Measurements from ENCODE around the gene SLC15A2.
"Not testable (repeated sequence)": the region's sequence is repeated elsewhere in the genome, so short reads cannot be mapped to it uniquely, and the experiment has no call there.

SLC15A2 gene, protein sequence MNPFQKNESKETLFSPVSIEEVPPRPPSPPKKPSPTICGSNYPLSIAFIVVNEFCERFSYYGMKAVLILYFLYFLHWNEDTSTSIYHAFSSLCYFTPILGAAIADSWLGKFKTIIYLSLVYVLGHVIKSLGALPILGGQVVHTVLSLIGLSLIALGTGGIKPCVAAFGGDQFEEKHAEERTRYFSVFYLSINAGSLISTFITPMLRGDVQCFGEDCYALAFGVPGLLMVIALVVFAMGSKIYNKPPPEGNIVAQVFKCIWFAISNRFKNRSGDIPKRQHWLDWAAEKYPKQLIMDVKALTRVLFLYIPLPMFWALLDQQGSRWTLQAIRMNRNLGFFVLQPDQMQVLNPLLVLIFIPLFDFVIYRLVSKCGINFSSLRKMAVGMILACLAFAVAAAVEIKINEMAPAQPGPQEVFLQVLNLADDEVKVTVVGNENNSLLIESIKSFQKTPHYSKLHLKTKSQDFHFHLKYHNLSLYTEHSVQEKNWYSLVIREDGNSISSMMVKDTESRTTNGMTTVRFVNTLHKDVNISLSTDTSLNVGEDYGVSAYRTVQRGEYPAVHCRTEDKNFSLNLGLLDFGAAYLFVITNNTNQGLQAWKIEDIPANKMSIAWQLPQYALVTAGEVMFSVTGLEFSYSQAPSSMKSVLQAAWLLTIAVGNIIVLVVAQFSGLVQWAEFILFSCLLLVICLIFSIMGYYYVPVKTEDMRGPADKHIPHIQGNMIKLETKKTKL

DNA sequence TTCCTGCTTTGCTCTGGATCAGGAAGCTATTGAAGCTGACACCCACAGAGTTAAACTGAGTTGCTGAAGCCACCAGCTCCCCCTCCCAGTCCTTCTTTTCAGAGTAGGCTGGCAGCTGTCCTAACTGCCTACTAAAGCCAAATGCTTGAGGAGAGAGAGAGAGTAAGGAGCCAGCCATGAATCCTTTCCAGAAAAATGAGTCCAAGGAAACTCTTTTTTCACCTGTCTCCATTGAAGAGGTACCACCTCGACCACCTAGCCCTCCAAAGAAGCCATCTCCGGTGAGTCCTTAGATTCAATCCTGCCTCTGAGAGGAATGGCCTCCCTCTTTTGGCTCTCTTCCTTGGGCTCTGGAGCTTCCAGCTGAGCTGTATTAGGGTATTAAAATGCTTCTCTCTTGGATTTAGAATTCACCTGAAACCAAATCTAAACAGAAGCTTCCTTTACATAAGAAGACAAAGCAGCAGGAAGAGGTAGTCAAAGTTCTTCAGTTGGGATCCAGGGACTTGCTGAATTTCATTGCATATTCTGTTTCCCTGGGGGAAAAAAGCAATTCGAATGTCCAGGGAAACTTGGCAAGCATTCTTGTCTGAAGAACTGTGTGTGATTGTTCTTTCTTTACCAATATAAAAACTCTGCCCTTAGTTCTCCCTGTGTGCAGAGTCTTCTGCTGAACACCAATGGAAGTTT is at the start of gene SLC15A2:
Gene SLC15A2, plus strand, starts transcription at position 101 of the 690 bp plus-strand sequence. Its CDS starts 76 bp downstream, at position 177.
- FAIRE-seq, result no peak

DNA sequence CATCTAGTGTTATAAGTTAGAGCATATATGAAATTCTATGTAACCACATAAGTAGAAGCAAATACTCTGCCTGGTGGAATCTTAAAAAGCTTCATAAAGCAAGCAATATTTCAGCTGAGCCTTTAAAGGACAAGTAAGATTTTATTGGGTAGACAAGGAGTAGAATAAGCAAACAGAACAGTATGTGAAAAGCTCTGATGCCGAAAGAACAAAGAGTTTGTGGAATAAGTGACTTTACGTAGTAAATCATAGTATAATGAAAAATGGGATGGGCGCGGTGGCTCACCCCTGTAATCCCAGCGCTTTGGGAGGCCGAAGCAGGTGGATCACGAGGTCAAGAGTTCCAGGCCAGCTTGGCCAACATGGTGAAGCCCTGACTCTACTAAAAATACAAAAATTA is 49.3 kb upstream of the SLC15A2 start:
- no peak for FAIRE-seq

DNA sequence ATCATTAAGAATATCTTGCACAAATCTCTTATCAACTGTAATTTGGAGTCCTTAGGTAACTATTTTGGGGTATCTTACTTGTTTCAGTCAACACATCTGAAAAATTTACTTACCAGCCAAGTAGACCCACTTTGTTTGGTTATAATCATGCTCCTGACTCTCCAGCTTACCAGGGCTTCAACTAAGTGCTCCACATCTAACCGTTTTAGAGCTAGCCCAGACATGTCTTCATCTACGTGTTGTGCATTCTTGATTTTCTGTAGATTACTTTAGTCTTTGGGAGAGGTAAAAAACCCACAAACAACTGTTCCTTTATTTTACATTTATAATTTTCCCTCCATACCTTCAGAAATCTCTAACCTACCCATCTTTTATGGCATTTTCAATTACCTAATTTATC is 41.9 kb upstream of the SLC15A2 start:
- no peak for FAIRE-seq

DNA sequence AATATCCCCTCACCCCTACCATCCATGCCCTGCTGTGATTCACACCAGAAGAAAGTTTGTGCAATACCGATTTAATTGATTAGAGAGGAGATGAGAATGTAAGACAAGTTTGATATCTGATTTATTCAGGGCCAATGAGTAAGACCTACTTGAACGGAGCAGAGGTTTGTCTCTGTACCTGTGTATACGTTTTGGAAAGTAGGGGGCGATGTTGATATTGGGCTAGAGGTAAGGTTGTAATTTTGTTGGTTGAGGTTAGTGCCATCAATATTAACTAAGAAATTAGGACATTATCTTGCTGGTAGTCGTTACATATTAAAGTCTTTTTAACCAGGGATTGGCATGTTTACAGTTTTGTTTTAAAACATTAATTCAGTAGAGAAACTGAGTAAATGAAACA is 38.6 kb upstream of the SLC15A2 start:
- peak; percentile 17 for FAIRE-seq

DNA sequence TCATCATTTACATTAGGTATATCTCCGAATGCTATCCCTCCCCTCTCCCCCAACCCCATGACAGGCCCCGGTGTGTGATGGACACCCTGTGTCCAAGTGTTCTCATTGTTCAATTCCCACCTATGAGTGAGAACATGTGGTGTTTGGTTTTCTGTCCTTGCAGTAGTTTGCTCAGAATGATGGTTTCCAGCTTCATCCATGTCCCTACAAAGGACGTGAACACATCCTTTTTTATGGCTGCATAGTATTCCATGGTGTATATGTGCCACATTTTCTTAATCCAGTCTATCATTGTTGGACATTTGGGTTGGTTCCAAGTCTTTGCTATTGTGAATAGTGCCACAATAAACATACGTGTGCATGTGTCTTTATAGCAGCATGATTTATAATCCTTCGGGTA is 36.4 kb upstream of the SLC15A2 start:
- FAIRE-seq, result not testable (repeated sequence)

DNA sequence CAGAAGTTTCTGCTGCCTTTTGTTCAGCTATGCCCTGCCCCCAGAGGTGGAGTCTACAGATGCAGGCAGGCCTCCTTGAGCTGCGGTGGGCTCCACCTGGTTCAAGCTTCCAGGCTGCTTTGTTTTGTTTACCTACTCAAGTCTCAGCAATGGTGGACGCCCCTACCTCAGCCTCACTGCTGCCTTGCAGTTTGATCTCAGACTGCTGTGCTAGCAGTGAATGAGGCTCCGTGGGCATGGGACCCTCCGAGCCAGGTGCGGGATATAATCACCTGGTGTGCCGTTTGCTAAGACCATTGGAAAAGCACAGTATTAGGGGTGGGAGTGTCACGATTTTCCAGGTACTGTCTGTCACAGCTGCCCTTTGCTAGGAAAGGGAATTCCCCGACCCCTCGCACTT is 31.0 kb upstream of the SLC15A2 start:
- FAIRE-seq, result not testable (repeated sequence)

DNA sequence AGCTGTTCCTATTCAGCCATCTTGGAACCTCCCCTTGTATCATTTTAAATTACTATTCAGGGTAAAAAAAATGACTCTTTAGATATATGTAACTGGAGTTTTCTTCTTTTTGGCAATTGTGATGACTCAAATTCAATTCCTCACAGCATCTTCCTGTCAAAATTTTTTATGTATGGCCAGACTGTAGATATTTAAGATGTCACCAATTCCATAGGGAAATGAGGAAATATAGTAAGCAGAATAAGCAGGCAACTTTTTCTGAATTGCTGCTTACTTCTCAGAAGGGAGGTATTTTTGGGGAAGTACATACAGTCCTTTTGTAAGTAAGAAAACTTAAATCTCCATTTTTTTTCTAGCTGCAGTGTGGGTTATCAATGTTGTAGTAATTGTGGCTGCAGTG is 30.4 kb upstream of the SLC15A2 start:
- no peak for FAIRE-seq

- no peak for FAIRE-seq
Observed at GRCh38 chr3:121869736-121870135, 24.5 kb upstream of the SLC15A2 start.

DNA sequence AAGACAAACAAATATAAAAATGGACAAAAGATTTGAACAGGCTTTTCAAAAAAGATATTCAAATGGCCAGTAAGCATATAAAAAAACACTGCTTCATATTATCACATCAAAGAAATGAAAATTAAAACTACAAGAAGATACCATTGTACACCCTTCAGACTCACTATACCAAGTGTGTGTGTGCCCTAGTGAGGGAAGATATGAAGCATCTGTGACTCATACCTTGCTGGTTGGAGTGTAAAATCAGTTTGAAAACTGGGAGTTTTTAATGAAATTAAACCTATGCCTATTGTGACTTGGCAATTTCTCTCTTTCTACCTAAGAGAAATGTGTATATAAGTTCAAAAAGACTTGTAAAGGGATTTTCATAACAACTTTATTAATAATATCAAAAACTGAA is 23.5 kb upstream of the SLC15A2 start:
- FAIRE-seq, result no peak

DNA sequence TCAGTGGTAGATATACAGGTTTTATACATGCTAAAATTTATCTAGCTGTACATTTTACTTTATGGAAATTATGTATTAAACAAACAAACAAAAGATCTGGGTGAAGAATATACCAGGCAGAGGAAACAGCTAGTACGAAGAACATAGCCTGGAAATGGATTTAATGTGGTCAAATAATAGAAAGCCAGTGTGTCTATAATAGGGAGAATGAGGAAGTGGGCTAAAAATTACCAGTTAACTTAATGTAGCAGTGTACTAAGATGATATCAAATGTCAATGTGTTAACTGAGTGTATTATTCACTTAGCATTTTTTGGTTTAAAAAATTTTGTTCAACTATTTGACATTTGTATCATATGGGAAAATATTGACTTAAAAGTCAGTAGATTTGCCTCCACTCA is 22.8 kb upstream of the SLC15A2 start:
- no peak for FAIRE-seq

- FAIRE-seq, result peak; percentile 37
Observed at GRCh38 chr3:121878411-121878810, 15.8 kb upstream of the SLC15A2 start.

- peak; percentile 34 for FAIRE-seq
Observed at GRCh38 chr3:121883507-121883906, 10.7 kb upstream of the SLC15A2 start.

- FAIRE-seq, result no peak
Observed at GRCh38 chr3:121885386-121885785, 8.8 kb upstream of the SLC15A2 start.

- FAIRE-seq, result no peak
Observed at GRCh38 chr3:121895121-121895520, 920 bp downstream of the SLC15A2 start.

- FAIRE-seq, result no peak
Observed at GRCh38 chr3:121895736-121896135, 1.5 kb downstream of the SLC15A2 start.

DNA sequence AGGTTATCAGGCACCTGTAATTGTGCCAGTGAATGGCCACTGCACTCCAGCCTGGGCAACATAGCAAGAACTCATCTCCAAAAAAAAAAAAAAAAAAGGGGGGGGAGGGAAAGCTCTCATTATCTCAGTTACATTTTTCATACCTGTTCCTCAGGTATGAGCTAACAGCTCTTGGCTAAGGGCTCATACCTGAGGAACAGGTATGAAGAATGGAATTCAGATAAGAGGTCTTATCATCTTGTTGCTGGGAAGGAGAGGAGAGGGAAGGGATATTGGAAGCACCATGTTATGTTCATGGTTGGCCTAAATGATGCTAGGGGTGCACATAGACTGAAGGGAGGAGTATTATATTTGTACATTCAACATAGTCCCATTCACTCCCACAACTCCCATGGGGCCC is 2.6 kb downstream of the SLC15A2 start:
- FAIRE-seq, result no peak

- no peak for FAIRE-seq
Observed at GRCh38 chr3:121897296-121897695, 3.1 kb downstream of the SLC15A2 start.

GRCh38 chr3:121913305-121913990 is 19.2 kb downstream of the SLC15A2 start:
- FAIRE-seq, result no peak

DNA sequence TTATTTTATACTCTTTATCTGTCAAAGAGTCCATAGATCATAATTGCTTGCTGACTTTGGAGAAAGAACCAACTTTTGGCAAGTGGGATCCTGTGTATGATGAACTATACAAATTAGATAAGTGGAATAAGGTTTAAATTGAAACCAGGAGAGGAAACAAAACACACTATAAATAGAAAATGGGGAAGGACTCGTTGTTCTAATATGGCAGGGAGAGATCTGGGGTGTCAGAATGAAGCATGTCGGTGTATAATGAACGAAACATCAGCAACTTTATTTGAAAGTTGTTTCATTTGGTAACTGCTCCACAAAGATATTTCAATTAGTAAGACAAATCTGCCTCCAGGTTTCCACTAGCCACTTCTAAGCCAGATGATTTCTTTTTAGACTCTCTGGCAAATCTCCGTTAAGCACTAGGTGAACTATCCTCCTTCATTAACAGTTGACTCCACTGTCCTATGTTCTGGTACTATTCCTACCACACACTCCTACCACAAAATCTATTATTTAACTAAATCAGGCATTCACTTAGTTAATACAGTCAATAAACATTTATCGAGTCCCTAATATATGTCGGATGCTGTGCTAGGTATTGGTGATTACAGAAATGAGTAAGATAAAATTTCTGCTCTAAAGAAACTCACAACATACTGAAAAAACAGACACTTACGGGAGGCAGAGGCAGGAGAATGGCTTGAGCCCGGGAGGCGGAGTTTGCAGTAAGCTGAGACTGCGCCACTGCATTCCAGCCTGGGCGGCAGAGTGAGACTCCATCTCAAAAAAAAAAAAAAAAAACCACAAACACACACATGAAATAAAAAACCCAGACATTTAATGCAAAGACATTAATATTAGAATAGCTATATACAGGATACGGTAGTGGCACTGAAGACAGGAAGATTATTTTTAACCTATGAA is 20.1 kb downstream of the SLC15A2 start:
- no peak for FAIRE-seq

GRCh38 chr3:121916189-121916588 is 22.0 kb downstream of the SLC15A2 start:
- no peak for FAIRE-seq

DNA sequence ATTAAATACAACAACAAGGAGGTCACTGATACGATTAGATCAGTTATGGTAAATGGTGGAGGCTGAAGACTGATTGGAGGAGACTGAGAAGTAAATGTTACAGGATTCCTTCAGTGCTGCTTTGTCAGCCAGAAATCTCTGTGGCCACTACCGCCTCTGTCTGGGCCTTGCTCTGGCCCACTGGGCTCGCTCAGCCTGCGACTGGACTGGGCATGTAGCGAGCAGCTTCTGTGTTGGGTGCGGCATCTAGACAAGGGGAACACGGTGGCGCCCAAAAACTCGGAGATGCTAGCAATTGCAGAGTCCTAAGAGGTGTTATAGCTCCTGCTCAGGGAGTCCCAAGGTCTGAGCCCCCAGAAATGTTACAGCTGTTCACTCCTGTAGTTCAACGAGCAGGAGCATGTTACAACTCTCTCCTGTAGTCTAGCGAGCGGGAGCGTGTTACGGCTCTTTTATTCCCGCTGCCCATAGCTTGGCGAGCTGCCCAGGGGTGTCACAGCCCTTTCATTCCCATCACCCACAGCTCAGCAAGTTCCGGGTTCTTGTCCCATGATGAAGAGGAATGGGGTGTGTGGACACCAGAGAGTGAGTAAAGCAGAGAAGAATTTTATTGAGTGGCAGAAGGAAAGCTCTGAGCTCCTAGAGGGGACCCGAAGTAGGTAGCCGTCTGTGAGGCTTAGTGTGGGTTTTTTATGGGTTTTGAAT is 24.7 kb downstream of the SLC15A2 start:
- no peak for FAIRE-seq
